Germinal center (tissue), 1 donor: ENCODE results near the gene ZNF417.
"Not testable (repeated sequence)": the region's sequence is repeated elsewhere in the genome, so short reads cannot be mapped to it uniquely, and the experiment has no call there.

Experiments used
- DNase-seq: peaks from one replicate; pipeline ENCODE4 v3.0.0; 2012; ENCODE audit warnings: mixed read lengths, low spot score

Gene ZNF417

DNA sequence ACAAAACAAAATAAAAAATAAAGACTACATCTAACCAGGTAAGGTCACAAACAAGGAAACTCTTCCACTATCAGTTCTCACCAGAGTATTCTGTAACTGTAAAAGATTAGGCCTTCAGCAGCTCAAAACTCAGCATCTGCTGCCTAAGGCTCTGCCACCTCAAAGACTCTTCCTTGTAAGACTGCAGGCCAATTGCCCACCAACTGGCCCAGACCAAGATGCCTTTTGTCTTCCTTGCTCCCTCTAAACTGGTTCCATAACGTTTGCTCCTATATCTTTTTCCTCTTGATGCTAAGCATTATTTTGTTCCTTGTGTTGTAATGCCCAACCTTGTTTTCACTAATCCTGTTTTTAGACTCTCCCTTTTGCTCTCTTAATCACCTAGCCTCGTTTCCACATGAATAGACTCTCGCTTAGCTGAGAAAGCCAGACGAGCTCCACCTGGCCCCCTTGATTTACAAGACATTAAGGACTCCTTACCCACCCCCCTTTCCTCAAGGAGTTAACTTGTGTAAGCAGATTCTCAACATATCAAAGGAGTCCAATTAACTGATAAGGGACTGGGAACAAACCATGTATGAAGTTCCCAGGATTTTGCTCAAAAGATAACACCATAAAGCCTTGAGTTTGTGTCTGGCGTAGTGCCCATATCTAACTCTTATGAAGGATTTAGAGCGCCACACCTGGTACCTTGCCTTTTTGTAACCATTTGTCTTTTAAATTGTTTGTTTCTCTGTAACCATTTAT lies 29.0 kb downstream of the ZNF417 start:
- DNase-seq, result no peak

DNA sequence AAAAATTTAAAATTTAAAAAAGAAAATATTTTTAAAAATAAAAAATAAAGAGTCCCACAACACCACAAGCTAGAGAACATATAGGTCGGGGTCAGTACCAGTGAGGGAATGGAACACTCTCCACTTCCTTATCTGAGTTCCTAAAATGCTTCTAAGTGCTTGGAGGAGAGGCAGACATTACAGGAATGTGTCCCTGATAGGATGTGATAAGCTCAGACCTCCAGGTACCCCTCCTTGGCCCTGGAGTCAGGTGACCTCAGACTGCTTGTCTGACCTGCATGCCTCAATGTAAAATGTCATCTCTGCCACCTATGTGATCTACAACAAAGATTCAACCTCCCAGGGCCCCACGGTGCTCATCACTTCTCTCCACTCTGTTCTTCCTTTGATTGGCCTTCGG lies 30.3 kb downstream of the ZNF417 start:
- DNase-seq, result no peak

DNA sequence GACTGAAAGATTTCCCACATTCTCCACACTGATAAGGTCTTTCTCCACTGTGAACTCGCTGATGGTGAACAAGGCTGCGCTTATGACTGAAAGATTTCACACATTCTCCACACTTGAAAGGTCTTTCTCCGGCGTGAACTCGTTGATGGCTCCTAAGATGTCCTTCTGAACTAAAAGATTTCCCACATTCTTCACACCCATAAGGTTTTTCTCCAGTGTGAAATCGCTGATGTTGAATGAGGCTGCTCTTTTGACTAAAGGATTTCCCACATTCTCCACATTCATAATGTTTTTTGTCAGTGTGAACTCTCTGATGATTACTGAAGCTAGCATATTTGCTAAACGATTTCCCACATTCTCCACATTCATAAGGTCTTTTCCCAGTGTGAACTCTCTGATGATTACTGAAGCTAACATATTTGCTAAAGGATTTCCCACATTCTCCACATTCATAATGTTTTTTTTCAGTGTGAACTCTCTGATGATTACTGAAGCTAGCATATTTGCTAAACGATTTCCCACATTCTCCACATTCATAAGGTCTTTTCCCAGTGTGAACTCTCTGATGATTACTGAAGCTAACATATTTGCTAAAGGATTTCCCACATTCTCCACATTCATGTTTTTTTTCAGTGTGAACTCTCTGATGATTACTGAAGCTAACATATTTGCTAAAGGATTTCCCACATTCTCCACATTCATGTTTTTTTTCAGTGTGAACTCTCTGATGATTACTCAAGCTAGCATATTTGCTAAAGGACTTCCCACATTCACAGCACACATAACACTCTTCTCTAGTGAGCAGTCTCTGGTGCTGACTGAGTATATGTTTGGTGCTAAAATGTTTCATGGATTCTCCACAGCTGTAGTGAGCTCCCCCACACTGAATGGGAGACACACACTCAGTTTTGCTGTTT lies 42.3 kb downstream of the ZNF417 start:
- not testable (repeated sequence) for DNase-seq

DNA sequence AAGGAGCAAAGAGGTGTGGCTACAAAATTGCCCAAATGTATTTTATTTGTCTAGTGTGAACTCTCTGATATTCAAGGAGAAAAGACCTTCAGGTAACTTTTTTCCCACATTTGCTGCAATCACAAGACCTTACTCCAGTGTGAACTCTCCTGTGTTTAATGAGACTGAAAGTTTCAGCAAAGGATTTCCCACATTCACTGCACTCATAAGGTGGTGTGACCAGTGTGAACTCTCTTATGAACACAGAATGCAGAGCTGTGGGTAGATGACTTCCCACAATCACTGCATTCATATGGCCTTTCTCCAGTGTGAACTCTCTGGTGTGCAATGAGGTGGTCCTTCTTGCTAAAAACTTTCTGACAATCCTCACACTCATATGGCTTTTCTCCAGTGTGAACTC lies 43.9 kb downstream of the ZNF417 start:
- no peak for DNase-seq

DNA sequence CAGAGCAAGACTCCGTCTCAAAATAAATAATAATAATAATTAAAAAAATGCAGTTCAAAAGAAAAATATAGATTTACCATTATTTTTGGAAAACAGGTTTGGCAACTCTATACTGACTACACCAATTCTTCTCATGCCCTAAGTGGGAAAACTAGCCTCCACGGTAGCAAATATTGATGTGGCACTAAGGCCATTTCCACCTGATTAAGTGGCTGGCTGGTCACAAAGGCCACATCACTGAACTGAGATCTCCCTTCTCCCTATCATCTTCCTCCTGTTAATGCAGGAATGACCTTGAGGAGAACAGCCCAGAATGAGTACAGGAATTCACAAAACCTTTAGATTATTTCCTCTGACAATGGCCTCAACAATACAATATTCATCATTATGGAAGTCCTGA lies 46.2 kb downstream of the ZNF417 start:
- DNase-seq, result no peak

DNA sequence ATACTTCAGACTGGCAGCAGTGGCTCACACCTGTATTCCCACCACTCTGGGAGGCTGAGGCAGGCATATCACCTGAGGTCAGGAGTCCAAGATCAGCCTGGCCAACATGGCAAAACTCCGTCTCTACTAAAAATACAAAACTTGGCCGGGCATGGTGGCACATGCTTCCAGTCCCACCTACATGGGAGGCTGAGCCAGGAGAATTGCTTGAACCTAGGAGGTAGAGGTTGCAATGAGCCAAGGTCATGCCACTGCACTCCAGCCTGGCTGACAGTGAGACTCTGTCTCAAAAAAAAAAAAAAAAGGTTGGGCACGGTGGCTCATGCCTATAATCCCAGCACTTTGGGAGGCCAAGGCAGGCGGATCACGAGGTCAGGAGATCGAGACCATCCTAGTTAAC lies 46.7 kb downstream of the ZNF417 start:
- DNase-seq, result not testable (repeated sequence)

DNA sequence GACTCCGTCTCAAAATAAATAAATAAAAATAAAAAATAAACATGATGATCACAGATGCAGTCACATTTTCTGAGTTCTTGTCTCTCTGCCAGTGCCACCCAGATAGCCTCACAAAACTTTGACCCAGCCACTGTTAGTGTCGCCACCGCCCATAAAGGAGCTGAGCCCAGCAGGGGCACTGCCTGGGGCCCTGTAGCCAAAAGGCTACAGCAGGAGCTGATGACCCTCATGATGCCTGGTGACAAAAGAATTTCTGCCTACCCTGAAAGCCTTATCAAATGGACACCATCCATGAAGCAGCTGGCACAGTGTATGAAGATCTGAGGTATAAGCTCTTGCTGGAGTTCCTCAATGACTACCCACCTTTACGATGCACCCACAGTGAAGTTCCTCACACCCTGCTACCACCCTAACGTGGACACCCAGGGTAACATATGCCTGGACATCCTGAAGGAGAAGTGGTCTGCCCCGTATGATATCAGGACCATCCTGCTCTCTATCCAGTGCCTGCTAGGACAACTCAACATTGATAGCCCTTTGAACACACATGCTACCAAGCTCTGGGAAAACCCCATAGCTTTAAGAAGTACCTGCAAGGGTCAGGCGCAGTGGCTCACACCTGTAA lies 48.4 kb downstream of the ZNF417 start:
- DNase-seq, result no peak
